NT2/D1 (cell line): Measurements from ENCODE around the gene NGF.

Experiments used
- DNase-seq: peaks from one replicate; pipeline ENCODE4 v3.0.0-alpha.2; 2011; ENCODE audit warnings: low read depth, low spot score
- H3K27me3 ChIP-seq: 2 replicates; pipeline ENCODE4 v1.6.0; 2011; ENCODE audit warnings: mild to moderate bottlenecking; ENCODE audit not compliant: insufficient read length, insufficient read depth
- H3K36me3 ChIP-seq: 2 replicates; pipeline ENCODE4 v1.6.1; 2011; ENCODE audit warnings: mild to moderate bottlenecking, low read length, mixed read lengths; ENCODE audit not compliant: insufficient read depth, insufficient read length
- H3K4me1 ChIP-seq: 2 replicates; pipeline ENCODE4 v1.5.1; 2011; ENCODE audit not compliant: insufficient read depth, insufficient read length
- H3K4me3 ChIP-seq: 2 replicates; pipeline ENCODE4 v1.5.1; 2011; ENCODE audit warnings: low read depth; ENCODE audit not compliant: insufficient read length
- H3K9ac ChIP-seq: 2 replicates; pipeline ENCODE4 v1.6.0; 2011; ENCODE audit warnings: low read depth; ENCODE audit not compliant: insufficient read length
- H3K9me3 ChIP-seq: 2 replicates; pipeline ENCODE4 v1.5.1; 2011; ENCODE audit warnings: mild to moderate bottlenecking, low read length; ENCODE audit not compliant: insufficient read depth
- SUZ12 ChIP-seq: IDR thresholded peaks from 2 replicates; pipeline ENCODE4 v1.6.1; 2011; ENCODE audit not compliant: insufficient read length, insufficient read depth; ENCODE audit errors: extremely low read depth
- YY1 ChIP-seq: IDR thresholded peaks from 2 replicates; pipeline ENCODE4 v1.6.1; 2011; ENCODE audit not compliant: insufficient read length, insufficient read depth
- ZNF274 ChIP-seq: IDR thresholded peaks from 2 replicates; pipeline ENCODE4 v1.6.1; 2011; ENCODE audit warnings: mild to moderate bottlenecking, low read depth, low read length

The NGF gene

DNA sequence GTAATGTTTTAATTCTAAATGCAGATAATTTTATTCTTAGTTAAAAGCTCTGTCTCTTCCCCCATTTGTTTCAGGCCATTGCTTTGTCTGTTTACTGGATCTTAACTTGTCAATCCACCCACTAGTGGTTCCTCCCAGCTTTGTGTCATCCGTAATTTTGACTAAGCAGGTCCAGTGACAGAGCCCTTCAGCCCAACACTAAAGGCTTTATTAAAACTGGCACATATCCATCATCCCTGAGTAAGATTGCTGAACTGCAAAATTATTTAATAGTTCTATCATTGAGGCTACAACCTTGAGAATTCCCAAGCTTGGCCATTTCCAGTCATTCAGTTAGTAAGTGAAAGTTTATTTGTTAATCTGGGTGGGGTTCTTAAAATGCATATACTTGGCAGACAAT is 96.7 kb downstream of the NGF start:
- no peak for TF ChIP-seq SUZ12
- TF ChIP-seq YY1 = no peak
- no peak for TF ChIP-seq ZNF274
- Histone ChIP-seq H3K9ac (no peak overlapping the region), H3K4me1 (no peaks in the 10 kb centered on the region)

DNA sequence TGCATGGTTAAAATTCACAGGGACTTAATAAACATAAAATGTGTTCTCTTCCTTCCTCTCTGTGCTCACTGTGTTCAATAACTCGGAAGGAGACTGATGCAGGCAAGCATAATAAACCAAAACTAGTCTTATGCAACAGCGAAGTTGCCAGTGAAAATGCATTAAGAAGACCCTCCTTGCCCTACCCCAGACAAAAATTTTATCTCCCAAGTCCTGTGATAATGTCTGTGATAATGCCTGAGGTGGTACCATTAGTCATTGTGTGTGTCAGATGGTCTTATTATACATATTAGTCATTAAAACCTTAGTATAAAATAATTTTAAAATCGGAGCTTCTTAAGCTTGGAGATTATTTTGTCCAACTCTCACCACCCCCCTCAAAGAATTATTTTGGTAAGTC is 97.8 kb downstream of the NGF start:
- no peaks in the 10 kb centered on the region for H3K4me1 ChIP-seq
- peaks cover 35% of the 10 kb centered on the region for H3K9me3 ChIP-seq
- TF ChIP-seq SUZ12 (no peak), YY1 (no peak), ZNF274 (no peak)
- no peak overlapping the region for H3K4me3 ChIP-seq
- no peaks in the 10 kb centered on the region for H3K36me3 ChIP-seq
- DNase-seq = no peak
- no peaks in the 10 kb centered on the region for H3K27me3 ChIP-seq
- H3K9ac ChIP-seq = no peak overlapping the region

More for the DNA sequence above, 96.7 kb downstream of the NGF start:
- Histone ChIP-seq H3K9me3 (peaks cover 35% of the 10 kb centered on the region), H3K36me3 (no peaks in the 10 kb centered on the region), H3K4me3 (no peak overlapping the region), H3K27me3 (no peaks in the 10 kb centered on the region)
- DNase-seq = no peak

DNA sequence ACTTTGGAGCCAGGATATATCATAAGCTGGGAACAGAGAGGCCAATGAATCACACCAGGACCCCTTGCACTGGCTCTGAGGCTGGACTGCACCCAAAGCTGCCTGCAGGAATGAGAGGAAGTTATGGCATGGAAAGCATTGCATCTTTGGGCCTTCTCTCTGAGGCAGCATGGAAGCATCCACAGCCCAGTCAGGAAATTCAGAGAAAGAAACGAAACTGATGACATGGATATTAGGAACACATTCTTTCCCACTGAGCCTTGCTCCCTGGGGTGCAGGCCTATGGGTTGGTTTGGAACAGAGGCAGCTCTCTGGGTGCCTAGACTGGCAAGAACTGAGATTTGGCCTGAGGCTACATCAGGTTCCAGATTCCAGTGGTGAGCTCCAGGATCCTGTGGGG is 98.6 kb downstream of the NGF start:
- Histone ChIP-seq H3K9me3 (peaks cover 35% of the 10 kb centered on the region), H3K4me3 (no peak overlapping the region), H3K4me1 (no peaks in the 10 kb centered on the region), H3K36me3 (no peaks in the 10 kb centered on the region), H3K27me3 (no peaks in the 10 kb centered on the region), H3K9ac (no peak overlapping the region)
- TF ChIP-seq YY1 = no peak
- no peak for TF ChIP-seq ZNF274
- DNase-seq = no peak

DNA sequence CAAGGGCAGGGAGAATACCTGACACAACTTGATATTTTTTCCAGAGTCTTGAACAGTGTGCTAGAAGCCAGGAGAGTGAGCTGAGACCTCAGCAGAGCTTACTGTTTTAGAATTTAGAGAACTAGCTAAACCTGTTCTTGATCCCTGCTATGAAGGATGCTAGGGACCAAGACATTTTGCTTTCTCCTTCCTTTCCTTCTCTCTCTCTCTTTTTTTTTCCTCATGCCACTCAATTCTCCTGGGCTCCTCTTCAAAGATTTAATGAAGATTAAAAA is 99.0 kb downstream of the NGF start:
- no peak for DNase-seq
- TF ChIP-seq SUZ12 (no peak), YY1 (no peak), ZNF274 (no peak)
- Histone ChIP-seq H3K4me1 (no peaks in the 10 kb centered on the region), H3K36me3 (no peaks in the 10 kb centered on the region), H3K27me3 (no peaks in the 10 kb centered on the region), H3K9me3 (peaks cover 35% of the 10 kb centered on the region), H3K4me3 (no peak overlapping the region), H3K9ac (no peak overlapping the region)

DNA sequence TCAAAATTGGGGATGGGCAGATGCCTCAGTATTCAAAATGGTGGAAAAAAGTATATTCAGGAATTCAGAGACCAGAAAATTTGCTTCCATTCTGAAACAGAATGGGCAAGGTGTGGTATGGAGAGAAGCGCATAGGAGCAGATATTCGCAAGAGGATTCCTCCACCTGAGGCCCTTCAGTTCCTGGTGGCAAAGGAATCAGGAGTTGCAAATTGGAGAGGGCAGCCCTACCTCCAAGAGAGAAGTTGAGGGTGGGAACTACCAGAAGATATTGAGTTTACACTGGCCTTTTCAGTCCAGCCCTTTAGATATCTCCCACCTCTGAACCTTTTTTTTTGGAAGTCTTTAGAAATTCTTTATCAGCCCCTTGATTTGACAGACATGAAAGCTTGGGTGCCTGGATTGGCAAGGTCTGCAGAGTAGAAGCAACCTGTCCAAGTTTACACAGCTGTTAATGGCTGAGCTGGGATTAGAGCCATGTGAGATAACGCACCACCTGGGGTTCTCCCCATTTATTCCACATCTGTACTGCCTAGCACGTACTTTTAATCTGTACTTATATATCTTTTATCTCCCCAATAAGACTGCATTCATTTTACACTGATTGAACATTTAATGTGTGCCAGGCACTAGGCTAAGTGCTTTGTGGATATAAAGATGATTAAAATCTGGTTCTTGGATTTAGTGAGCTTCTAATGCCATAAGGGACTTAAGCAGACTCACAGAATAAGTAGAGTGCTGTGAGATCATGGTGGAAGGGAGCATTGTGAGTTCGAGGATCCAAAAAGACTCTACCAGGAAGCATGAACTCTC is 99.5 kb downstream of the NGF start:
- TF ChIP-seq YY1 (no peak), ZNF274 (no peak), SUZ12 (no peak)
- H3K9ac ChIP-seq = no peak overlapping the region
- DNase-seq = no peak

DNA sequence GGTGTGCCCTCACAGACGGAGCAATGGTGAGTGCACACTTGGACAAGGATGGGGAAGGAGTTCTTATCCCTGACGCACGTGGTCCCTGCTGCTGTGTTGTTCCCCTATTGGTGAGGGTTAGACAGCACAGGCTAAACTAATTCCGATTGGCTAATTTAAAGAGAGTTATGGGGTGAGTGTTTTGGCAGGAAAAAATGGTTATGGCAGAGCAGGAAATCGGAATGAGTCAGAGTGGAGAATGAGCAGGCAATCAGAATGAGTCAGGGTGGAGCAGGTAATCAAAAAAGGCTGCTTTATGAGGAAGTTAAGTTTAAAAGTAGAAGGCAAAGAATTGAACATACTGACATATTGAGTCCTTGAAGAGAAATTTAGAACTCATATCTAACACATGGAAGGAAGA is 100.5 kb downstream of the NGF start:
- Histone ChIP-seq H3K4me3 (no peak overlapping the region), H3K9ac (no peak overlapping the region), H3K27me3 (no peaks in the 10 kb centered on the region), H3K9me3 (peaks cover 35% of the 10 kb centered on the region), H3K4me1 (no peaks in the 10 kb centered on the region), H3K36me3 (no peaks in the 10 kb centered on the region)
- TF ChIP-seq ZNF274 = no peak
- TF ChIP-seq YY1 = no peak
- TF ChIP-seq SUZ12 = no peak
- DNase-seq = no peak

More for the DNA sequence above, 99.5 kb downstream of the NGF start:
- Histone ChIP-seq H3K4me3 (no peak overlapping the region), H3K9me3 (peaks cover 35% of the 10 kb centered on the region), H3K36me3 (no peaks in the 10 kb centered on the region), H3K27me3 (no peaks in the 10 kb centered on the region), H3K4me1 (no peaks in the 10 kb centered on the region)

DNA sequence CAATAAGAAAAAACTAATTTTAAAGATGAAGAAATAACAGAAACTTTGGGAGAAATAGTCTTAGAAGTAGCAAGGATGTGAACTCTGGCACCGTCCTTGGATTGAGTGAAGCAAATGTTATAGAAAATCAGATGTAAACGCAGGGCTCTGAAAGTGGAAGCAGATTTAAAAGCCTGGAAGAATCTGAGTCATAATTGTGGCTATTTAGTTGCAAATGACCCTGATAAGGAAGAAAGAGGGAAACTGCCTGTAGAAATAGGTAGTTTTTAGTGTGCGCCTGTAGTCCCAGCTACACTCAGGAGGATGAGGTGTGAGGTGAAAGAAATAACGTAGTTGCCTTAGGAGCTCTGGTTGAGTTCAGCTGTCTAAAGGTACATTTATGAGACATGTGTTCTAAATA is 101.0 kb downstream of the NGF start:
- Histone ChIP-seq H3K9ac (no peak overlapping the region), H3K4me3 (no peak overlapping the region), H3K4me1 (no peaks in the 10 kb centered on the region), H3K9me3 (peaks cover 35% of the 10 kb centered on the region), H3K36me3 (no peaks in the 10 kb centered on the region), H3K27me3 (no peaks in the 10 kb centered on the region)
- TF ChIP-seq SUZ12 (no peak), ZNF274 (no peak), YY1 (no peak)
- no peak for DNase-seq
